ENCODE data around the gene EYA2. TPM values are rescaled to one million over a fixed set of nuclear protein-coding genes. Genes with fewer than 3 reads are reported as not detected.

The EYA2 gene
- total and polyA plus RNA-seq, 4 donors, result 1.6 to 4.4 (median 2.1) TPM

- no peak overlapping the region for H3K4me3 ChIP-seq
- H3K27ac ChIP-seq (ENCODE audit: low read depth in 1 of 2, low read length in 1 of 2), result no peak overlapping the region
- ATAC-seq (ENCODE audit: insufficient read depth, low FRiP score) (no peak), DNase-seq (no peak)
- TF ChIP-seq, protein P1, sequence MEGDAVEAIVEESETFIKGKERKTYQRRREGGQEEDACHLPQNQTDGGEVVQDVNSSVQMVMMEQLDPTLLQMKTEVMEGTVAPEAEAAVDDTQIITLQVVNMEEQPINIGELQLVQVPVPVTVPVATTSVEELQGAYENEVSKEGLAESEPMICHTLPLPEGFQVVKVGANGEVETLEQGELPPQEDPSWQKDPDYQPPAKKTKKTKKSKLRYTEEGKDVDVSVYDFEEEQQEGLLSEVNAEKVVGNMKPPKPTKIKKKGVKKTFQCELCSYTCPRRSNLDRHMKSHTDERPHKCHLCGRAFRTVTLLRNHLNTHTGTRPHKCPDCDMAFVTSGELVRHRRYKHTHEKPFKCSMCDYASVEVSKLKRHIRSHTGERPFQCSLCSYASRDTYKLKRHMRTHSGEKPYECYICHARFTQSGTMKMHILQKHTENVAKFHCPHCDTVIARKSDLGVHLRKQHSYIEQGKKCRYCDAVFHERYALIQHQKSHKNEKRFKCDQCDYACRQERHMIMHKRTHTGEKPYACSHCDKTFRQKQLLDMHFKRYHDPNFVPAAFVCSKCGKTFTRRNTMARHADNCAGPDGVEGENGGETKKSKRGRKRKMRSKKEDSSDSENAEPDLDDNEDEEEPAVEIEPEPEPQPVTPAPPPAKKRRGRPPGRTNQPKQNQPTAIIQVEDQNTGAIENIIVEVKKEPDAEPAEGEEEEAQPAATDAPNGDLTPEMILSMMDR (IDR thresholded peaks at IDR 0.05; ENCODE audit: control extremely low read depth, extremely low read depth), result no peak
- H3K36me3 ChIP-seq (ENCODE audit: control insufficient read depth in 4 of 4, insufficient read depth in 4 of 4, low read length in 4 of 4), result no peaks in the 10 kb centered on the region
- WGBS, 2 donors, result 62 to 81% methylated on average over 2 of the region's 2 CpGs
- no peaks in the 10 kb centered on the region for H3K27me3 ChIP-seq (ENCODE audit: control insufficient read depth in 3 of 3, insufficient read depth in 3 of 3, low read length in 2 of 3)
- peaks cover 0 to 8% (median 4%) of the 10 kb centered on the region in 4 donors for H3K9me3 ChIP-seq (ENCODE audit: control insufficient read depth in 4 of 4, insufficient read depth in 3 of 4, low read length in 3 of 4)
- no peak overlapping the region for H3K9ac ChIP-seq (ENCODE audit: insufficient read depth in 1 of 2, low read length in 2 of 2)
- peaks cover 0 to 7% (median 0%) of the 10 kb centered on the region in 5 donors for H3K4me1 ChIP-seq (ENCODE audit: control insufficient read depth in 5 of 5, insufficient read depth in 5 of 5, low read length in 5 of 5)
Measured at GRCh38 chr20:47043086-47043485, 148.4 kb downstream of the EYA2 start.

DNA sequence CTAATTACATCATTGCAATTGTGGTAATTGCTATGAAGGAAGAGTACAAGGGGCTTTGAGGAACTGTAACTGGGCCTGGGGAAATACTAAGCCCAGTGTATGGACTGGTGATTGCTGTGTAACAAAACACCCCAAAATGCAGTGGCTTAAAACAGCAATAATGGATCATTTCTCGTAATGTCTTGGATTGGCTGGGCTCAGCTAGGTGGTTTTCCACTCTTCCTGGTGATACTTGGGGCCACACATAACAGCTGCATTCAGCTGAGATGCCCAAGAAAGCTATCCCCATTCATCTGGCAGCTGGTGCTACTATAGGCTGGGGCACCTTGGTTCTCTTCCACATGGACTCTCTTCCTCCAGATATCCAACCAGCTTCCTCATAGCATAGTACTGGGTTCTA, 150.3 kb downstream of the EYA2 start:
- H3K9me3 ChIP-seq (ENCODE audit: control insufficient read depth in 4 of 4, insufficient read depth in 3 of 4, low read length in 3 of 4), result peaks cover 0 to 8% (median 4%) of the 10 kb centered on the region in 4 donors
- 86 to 100% methylated on average over 1 of the region's 1 CpG for WGBS, 2 donors
- no peaks in the 10 kb centered on the region for H3K4me1 ChIP-seq (ENCODE audit: control insufficient read depth in 5 of 5, insufficient read depth in 5 of 5, low read length in 5 of 5)
- no peaks in the 10 kb centered on the region for H3K27me3 ChIP-seq (ENCODE audit: control insufficient read depth in 3 of 3, insufficient read depth in 3 of 3, low read length in 2 of 3)
- DNase-seq, result no peak
- no peak overlapping the region for H3K27ac ChIP-seq (ENCODE audit: low read depth in 1 of 2, low read length in 1 of 2)
- H3K9ac ChIP-seq (ENCODE audit: insufficient read depth in 1 of 2, low read length in 2 of 2), result no peak overlapping the region
- TF ChIP-seq, protein P1 (IDR thresholded peaks at IDR 0.05; ENCODE audit: control extremely low read depth, extremely low read depth), result no peak
- H3K36me3 ChIP-seq (ENCODE audit: control insufficient read depth in 4 of 4, insufficient read depth in 4 of 4, low read length in 4 of 4), result no peaks in the 10 kb centered on the region
- H3K4me3 ChIP-seq, result no peak overlapping the region
- ATAC-seq (ENCODE audit: insufficient read depth, low FRiP score), result no peak

GRCh38 chr20:47048054-47048453, 153.4 kb downstream of the EYA2 start:
- H3K4me3 ChIP-seq, result no peak overlapping the region
- ATAC-seq (ENCODE audit: insufficient read depth, low FRiP score) (no peak), DNase-seq (no peak)
- H3K36me3 ChIP-seq (ENCODE audit: control insufficient read depth in 4 of 4, insufficient read depth in 4 of 4, low read length in 4 of 4), result no peaks in the 10 kb centered on the region
- H3K9ac ChIP-seq (ENCODE audit: insufficient read depth in 1 of 2, low read length in 2 of 2), result no peak overlapping the region
- H3K27ac ChIP-seq (ENCODE audit: low read depth in 1 of 2, low read length in 1 of 2), result no peak overlapping the region
- H3K9me3 ChIP-seq (ENCODE audit: control insufficient read depth in 4 of 4, insufficient read depth in 3 of 4, low read length in 3 of 4), result peaks cover 0 to 8% (median 4%) of the 10 kb centered on the region in 4 donors
- TF ChIP-seq, protein P1 (IDR thresholded peaks at IDR 0.05; ENCODE audit: control extremely low read depth, extremely low read depth), result no peak
- WGBS, 2 donors, result 80 to 86% methylated on average over 5 of the region's 5 CpGs
- peaks cover 0 to 5% (median 0%) of the 10 kb centered on the region in 3 donors for H3K27me3 ChIP-seq (ENCODE audit: control insufficient read depth in 3 of 3, insufficient read depth in 3 of 3, low read length in 2 of 3)
- no peaks in the 10 kb centered on the region for H3K4me1 ChIP-seq (ENCODE audit: control insufficient read depth in 5 of 5, insufficient read depth in 5 of 5, low read length in 5 of 5)

GRCh38 chr20:47049771-47050170, 155.1 kb downstream of the EYA2 start:
- 59 to 76% methylated on average over 7 of the region's 7 CpGs for WGBS, 2 donors
- Histone ChIP-seq H3K9ac (ENCODE audit: insufficient read depth in 1 of 2, low read length in 2 of 2) (no peak overlapping the region), H3K4me3 (no peak overlapping the region), H3K4me1 (ENCODE audit: control insufficient read depth in 5 of 5, insufficient read depth in 5 of 5, low read length in 5 of 5) (no peaks in the 10 kb centered on the region), H3K27ac (ENCODE audit: low read depth in 1 of 2, low read length in 1 of 2) (no peak overlapping the region), H3K27me3 (ENCODE audit: control insufficient read depth in 3 of 3, insufficient read depth in 3 of 3, low read length in 2 of 3) (peaks cover 0 to 5% (median 0%) of the 10 kb centered on the region in 3 donors), H3K9me3 (ENCODE audit: control insufficient read depth in 4 of 4, insufficient read depth in 3 of 4, low read length in 3 of 4) (peaks cover 0 to 7% (median 3%) of the 10 kb centered on the region in 4 donors), H3K36me3 (ENCODE audit: control insufficient read depth in 4 of 4, insufficient read depth in 4 of 4, low read length in 4 of 4) (no peaks in the 10 kb centered on the region)
- TF ChIP-seq, protein P1 (IDR thresholded peaks at IDR 0.05; ENCODE audit: control extremely low read depth, extremely low read depth), result no peak
- ATAC-seq (ENCODE audit: insufficient read depth, low FRiP score) (no peak), DNase-seq (no peak)
